ENCODE measurements around the gene COPS6.
A peak's percentile ranks its signal among the peaks of the same experiment; 100 is the strongest.

COPS6 gene

DNA sequence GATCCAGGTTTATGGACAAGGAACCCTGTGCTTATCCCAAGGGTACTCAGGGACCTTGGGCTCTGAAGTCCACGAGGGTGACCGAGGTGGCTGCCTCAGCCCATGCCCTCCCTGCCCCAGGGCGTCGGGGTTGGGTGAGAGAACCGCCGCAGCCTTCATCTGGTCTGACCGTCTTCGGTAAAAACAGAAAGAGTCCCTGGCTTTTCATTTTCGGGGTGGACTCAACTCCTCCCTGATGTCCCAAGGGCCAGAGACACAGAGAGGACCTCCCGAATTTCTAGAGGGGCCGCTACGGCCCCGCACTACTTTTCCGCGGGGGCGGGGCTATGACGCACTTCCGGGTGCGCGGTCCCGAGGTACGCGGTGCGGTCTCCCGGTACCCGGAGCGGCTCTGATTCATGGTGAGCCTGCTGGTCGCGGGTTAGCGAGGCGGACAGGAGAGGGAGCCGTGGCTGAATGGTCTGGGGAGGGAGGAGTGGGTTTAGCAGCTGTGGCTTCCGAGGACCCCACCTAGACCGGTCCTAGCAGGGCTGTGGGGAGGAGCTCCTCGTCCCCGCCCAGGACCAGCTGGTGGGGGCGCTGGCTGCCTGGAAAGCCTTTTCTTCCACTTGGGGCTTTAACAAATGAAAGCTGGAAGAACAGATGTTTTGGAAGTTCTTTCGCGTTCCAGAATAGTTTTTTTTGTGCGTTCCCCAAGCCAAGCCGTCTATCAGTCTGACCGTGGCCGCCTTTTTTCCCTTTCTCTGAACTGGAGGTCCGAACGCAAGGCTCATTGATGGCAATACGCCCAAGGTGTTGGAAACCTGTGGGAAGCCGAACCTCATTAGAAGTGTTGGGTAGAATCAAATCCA lies 39.1 kb upstream of the COPS6 start, which contains the start of gene ZSCAN21:
Gene ZSCAN21, plus strand, starts transcription at position 334 of the 851 bp plus-strand sequence. CDS start 7,233 bp downstream, outside the sequence.
- Histone ChIP-seq H4K8ac (ENCODE audit: low read depth, low read length) (peak within 1 kb of the TSS; percentile 70), H3K18ac (ENCODE audit: low read length) (peak within 1 kb of the TSS; percentile 95), H2BK5ac (ENCODE audit: low read length) (no peak within 1 kb of the TSS), H3K4ac (ENCODE audit: low read length) (no peak within 1 kb of the TSS), H3K36me3 (replicated peaks in 1 of 2; ENCODE audit: control insufficient read depth in 2 of 2, insufficient read depth in 2 of 2, low read length in 2 of 2) (peaks cover 2 to 24% of the 10 kb centered on the region in 2 donors), H2AK5ac (ENCODE audit: low read depth, low read length) (no peak within 1 kb of the TSS), H3K23ac (ENCODE audit: low read depth, low read length, poor library complexity) (peak within 1 kb of the TSS; percentile 99), H3K79me1 (ENCODE audit: low read depth, low read length) (peaks cover 10% of the 10 kb centered on the region), H2BK12ac (ENCODE audit: low read length) (no peak within 1 kb of the TSS), H3K9me3 (replicated peaks in 1 of 2; ENCODE audit: control insufficient read depth in 2 of 2, insufficient read depth in 1 of 2, low read depth in 1 of 2, low read length in 2 of 2) (no peaks in the 10 kb centered on the region), H3K27ac (replicated peaks; ENCODE audit: low read length) (peak within 1 kb of the TSS; percentile 89), H3K4me1 (ENCODE audit: control insufficient read depth in 2 of 2, insufficient read depth in 1 of 2, low read depth in 1 of 2, low read length in 2 of 2) (peaks cover 1 to 2% of the 10 kb centered on the region in 2 donors), H3K27me3 (ENCODE audit: control insufficient read depth in 3 of 3, insufficient read depth in 3 of 3, low read depth in 1 of 3, low read length in 3 of 3) (no peaks in the 10 kb centered on the region), H2BK120ac (ENCODE audit: low read depth, low read length) (no peak within 1 kb of the TSS), H3K9ac (ENCODE audit: low read depth, low read length, poor library complexity) (peak within 1 kb of the TSS; percentile 87), H3K4me2 (ENCODE audit: insufficient read depth, low read length, poor library complexity, severe bottlenecking) (peak within 1 kb of the TSS; percentile 75), H2AFZ (ENCODE audit: low read length) (peak within 1 kb of the TSS; percentile 97), H3K4me3 (ENCODE audit: low read length in 2 of 2) (peak within 1 kb of the TSS; percentile 94 to 99), H2BK15ac (ENCODE audit: low read length) (no peak within 1 kb of the TSS), H3K14ac (ENCODE audit: low read length) (peak within 1 kb of the TSS; percentile 48), H4K91ac (ENCODE audit: low read depth, low read length, poor library complexity) (no peak within 1 kb of the TSS)
- peak; percentile 79 for DNase-seq (ENCODE audit: low spot score)
- WGBS, 2 donors (ENCODE audit: extremely low coverage in 2 of 2, insufficient read length in 2 of 2, insufficient replicate concordance in 1 of 2): no CpG with 5 or more reads among the region's 47 CpGs

- H3K27ac ChIP-seq (replicated peaks; ENCODE audit: low read length): no peak overlapping the region
- no peak overlapping the region for H3K4ac ChIP-seq (ENCODE audit: low read length)
- H4K8ac ChIP-seq (ENCODE audit: low read depth, low read length): no peak overlapping the region
- no peak overlapping the region for H2BK15ac ChIP-seq (ENCODE audit: low read length)
- H2AFZ ChIP-seq (ENCODE audit: low read length): no peak overlapping the region
- no peak overlapping the region for H3K4me3 ChIP-seq (ENCODE audit: low read length in 2 of 2)
- H3K79me1 ChIP-seq (ENCODE audit: low read depth, low read length): peaks cover 10% of the 10 kb centered on the region
- no peak overlapping the region for H3K9ac ChIP-seq (ENCODE audit: low read depth, low read length, poor library complexity)
- peaks cover 2 to 33% of the 10 kb centered on the region in 2 donors for H3K36me3 ChIP-seq (replicated peaks in 1 of 2; ENCODE audit: control insufficient read depth in 2 of 2, insufficient read depth in 2 of 2, low read length in 2 of 2)
- no peaks in the 10 kb centered on the region for H3K27me3 ChIP-seq (ENCODE audit: control insufficient read depth in 3 of 3, insufficient read depth in 3 of 3, low read depth in 1 of 3, low read length in 3 of 3)
- no peak overlapping the region for H3K18ac ChIP-seq (ENCODE audit: low read length)
- H2BK5ac ChIP-seq (ENCODE audit: low read length): no peak overlapping the region
- H2AK5ac ChIP-seq (ENCODE audit: low read depth, low read length): no peak overlapping the region
- no peak overlapping the region for H4K91ac ChIP-seq (ENCODE audit: low read depth, low read length, poor library complexity)
- no peak overlapping the region for H2BK12ac ChIP-seq (ENCODE audit: low read length)
- no peak for DNase-seq (ENCODE audit: low spot score)
- no peaks in the 10 kb centered on the region for H3K9me3 ChIP-seq (replicated peaks in 1 of 2; ENCODE audit: control insufficient read depth in 2 of 2, insufficient read depth in 1 of 2, low read depth in 1 of 2, low read length in 2 of 2)
- H3K4me1 ChIP-seq (ENCODE audit: control insufficient read depth in 2 of 2, insufficient read depth in 1 of 2, low read depth in 1 of 2, low read length in 2 of 2): peaks cover 1 to 2% of the 10 kb centered on the region in 2 donors
- H3K14ac ChIP-seq (ENCODE audit: low read length): no peak overlapping the region
- no CpG with 5 or more reads among the region's 3 CpGs for WGBS, 2 donors (ENCODE audit: extremely low coverage in 2 of 2, insufficient read length in 2 of 2, insufficient replicate concordance in 1 of 2)
- H3K23ac ChIP-seq (ENCODE audit: low read depth, low read length, poor library complexity): no peak overlapping the region
- no peak overlapping the region for H3K4me2 ChIP-seq (ENCODE audit: insufficient read depth, low read length, poor library complexity, severe bottlenecking)
- no peak overlapping the region for H2BK120ac ChIP-seq (ENCODE audit: low read depth, low read length)
These were observed 37.2 kb upstream of the COPS6 start for GRCh38 chr7:100051611-100052010.

DNA sequence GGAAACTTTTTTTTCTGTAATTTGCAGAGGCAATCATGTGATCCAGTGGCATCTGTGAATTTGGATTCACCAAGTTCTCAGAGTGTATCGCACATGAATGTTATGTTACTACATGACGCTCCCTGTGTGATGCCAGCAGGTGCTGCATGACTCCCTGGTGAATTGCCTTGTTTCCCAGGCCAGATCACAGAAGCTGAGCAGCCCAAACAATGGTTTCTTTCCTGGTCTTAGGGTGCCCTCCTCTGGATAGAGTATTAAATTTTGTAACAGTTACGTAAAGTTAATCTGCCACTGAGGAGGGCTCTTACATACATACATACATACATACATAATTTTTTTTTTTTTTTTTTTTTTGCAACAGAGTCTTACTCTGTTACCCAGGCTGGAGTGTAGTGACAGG lies 35.6 kb upstream of the COPS6 start:
- Histone ChIP-seq H3K4me1 (ENCODE audit: control insufficient read depth in 2 of 2, insufficient read depth in 1 of 2, low read depth in 1 of 2, low read length in 2 of 2) (peaks cover 1 to 2% of the 10 kb centered on the region in 2 donors), H3K14ac (ENCODE audit: low read length) (no peak overlapping the region), H2BK5ac (ENCODE audit: low read length) (no peak overlapping the region), H4K8ac (ENCODE audit: low read depth, low read length) (no peak overlapping the region), H2AFZ (ENCODE audit: low read length) (no peak overlapping the region), H2BK12ac (ENCODE audit: low read length) (no peak overlapping the region), H3K4ac (ENCODE audit: low read length) (no peak overlapping the region), H3K27me3 (ENCODE audit: control insufficient read depth in 3 of 3, insufficient read depth in 3 of 3, low read depth in 1 of 3, low read length in 3 of 3) (no peaks in the 10 kb centered on the region), H3K4me2 (ENCODE audit: insufficient read depth, low read length, poor library complexity, severe bottlenecking) (no peak overlapping the region), H3K36me3 (replicated peaks in 1 of 2; ENCODE audit: control insufficient read depth in 2 of 2, insufficient read depth in 2 of 2, low read length in 2 of 2) (peaks cover 14 to 49% of the 10 kb centered on the region in 2 donors), H3K9me3 (replicated peaks in 1 of 2; ENCODE audit: control insufficient read depth in 2 of 2, insufficient read depth in 1 of 2, low read depth in 1 of 2, low read length in 2 of 2) (no peaks in the 10 kb centered on the region), H2BK120ac (ENCODE audit: low read depth, low read length) (no peak overlapping the region), H4K91ac (ENCODE audit: low read depth, low read length, poor library complexity) (no peak overlapping the region), H3K23ac (ENCODE audit: low read depth, low read length, poor library complexity) (no peak overlapping the region), H3K18ac (ENCODE audit: low read length) (no peak overlapping the region), H3K9ac (ENCODE audit: low read depth, low read length, poor library complexity) (no peak overlapping the region), H3K79me1 (ENCODE audit: low read depth, low read length) (peaks cover 10% of the 10 kb centered on the region), H2BK15ac (ENCODE audit: low read length) (no peak overlapping the region), H3K27ac (replicated peaks; ENCODE audit: low read length) (no peak overlapping the region), H3K4me3 (ENCODE audit: low read length in 2 of 2) (no peak overlapping the region), H2AK5ac (ENCODE audit: low read depth, low read length) (no peak overlapping the region)
- DNase-seq (ENCODE audit: low spot score): no peak
- no CpG with 5 or more reads among the region's 3 CpGs for WGBS, 2 donors (ENCODE audit: extremely low coverage in 2 of 2, insufficient read length in 2 of 2, insufficient replicate concordance in 1 of 2)

GRCh38 chr7:100057006-100057405 lies 31.8 kb upstream of the COPS6 start:
- Histone ChIP-seq H3K14ac (ENCODE audit: low read length) (no peak overlapping the region), H3K36me3 (replicated peaks in 1 of 2; ENCODE audit: control insufficient read depth in 2 of 2, insufficient read depth in 2 of 2, low read length in 2 of 2) (peaks cover 26 to 78% of the 10 kb centered on the region in 2 donors)
- no CpG with 5 or more reads among the region's 10 CpGs for WGBS, 2 donors (ENCODE audit: extremely low coverage in 2 of 2, insufficient read length in 2 of 2, insufficient replicate concordance in 1 of 2)

More at GRCh38 chr7:100057006-100057405, 31.8 kb upstream of the COPS6 start:
- Histone ChIP-seq H3K4me2 (ENCODE audit: insufficient read depth, low read length, poor library complexity, severe bottlenecking) (no peak overlapping the region), H3K23ac (ENCODE audit: low read depth, low read length, poor library complexity) (no peak overlapping the region), H3K9me3 (replicated peaks in 1 of 2; ENCODE audit: control insufficient read depth in 2 of 2, insufficient read depth in 1 of 2, low read depth in 1 of 2, low read length in 2 of 2) (no peaks in the 10 kb centered on the region), H3K4me3 (ENCODE audit: low read length in 2 of 2) (peak overlapping the region in 1 of 2 donors; percentile 58), H2AK5ac (ENCODE audit: low read depth, low read length) (no peak overlapping the region), H3K27me3 (ENCODE audit: control insufficient read depth in 3 of 3, insufficient read depth in 3 of 3, low read depth in 1 of 3, low read length in 3 of 3) (no peaks in the 10 kb centered on the region), H2BK5ac (ENCODE audit: low read length) (no peak overlapping the region), H4K91ac (ENCODE audit: low read depth, low read length, poor library complexity) (no peak overlapping the region), H3K4me1 (ENCODE audit: control insufficient read depth in 2 of 2, insufficient read depth in 1 of 2, low read depth in 1 of 2, low read length in 2 of 2) (no peaks in the 10 kb centered on the region), H2BK15ac (ENCODE audit: low read length) (no peak overlapping the region), H3K27ac (replicated peaks; ENCODE audit: low read length) (no peak overlapping the region), H2BK120ac (ENCODE audit: low read depth, low read length) (no peak overlapping the region), H2AFZ (ENCODE audit: low read length) (no peak overlapping the region), H3K9ac (ENCODE audit: low read depth, low read length, poor library complexity) (no peak overlapping the region), H4K8ac (ENCODE audit: low read depth, low read length) (no peak overlapping the region), H3K18ac (ENCODE audit: low read length) (no peak overlapping the region), H3K4ac (ENCODE audit: low read length) (no peak overlapping the region), H3K79me1 (ENCODE audit: low read depth, low read length) (peaks cover 5% of the 10 kb centered on the region), H2BK12ac (ENCODE audit: low read length) (no peak overlapping the region)
- no peak for DNase-seq (ENCODE audit: low spot score)
